ENCODE data around the gene ANGEL2. TPM values are rescaled to one million over a fixed set of nuclear protein-coding genes. Genes with fewer than 3 reads are reported as not detected.
"Not testable (repeated sequence)": the region's sequence is repeated elsewhere in the genome, so short reads cannot be mapped to it uniquely, and the experiment has no call there.

Gene ANGEL2
- total and polyA plus RNA-seq, 11 donors = 9.2 to 26.6 (median 14.5) TPM

DNA sequence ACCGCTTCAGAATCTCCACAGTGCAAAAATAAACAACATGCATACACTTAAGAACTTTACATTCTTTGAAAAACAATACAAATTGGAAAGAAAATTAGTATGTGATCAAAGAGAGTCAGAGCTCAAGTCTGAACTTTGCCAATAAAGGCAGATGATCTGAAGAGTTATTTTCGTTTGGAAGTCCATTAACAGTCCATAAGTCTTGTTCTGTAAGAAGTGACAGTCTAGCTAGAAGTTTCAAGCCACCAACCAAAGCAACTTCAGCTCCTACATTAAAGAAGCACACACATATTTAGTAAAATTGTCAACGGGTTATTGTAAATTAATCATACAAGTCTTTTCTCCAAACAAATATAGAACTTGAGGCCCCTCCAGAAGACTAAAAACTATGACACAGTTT, 20.7 kb downstream of the ANGEL2 start:
- WGBS, 4 donors = 89 to 94% (median 93%) methylated on average over 3 of the region's 3 CpGs
- intact Hi-C loops (cut with DNase I) = loop anchor here in 9 of 10 donors (2.0 to 10.0 kb wide), 7 partner anchors 178 to 530 kb away; no protein-coding TSS in a partner anchor
- no peaks in the 10 kb centered on the region for H3K27me3 ChIP-seq

DNA sequence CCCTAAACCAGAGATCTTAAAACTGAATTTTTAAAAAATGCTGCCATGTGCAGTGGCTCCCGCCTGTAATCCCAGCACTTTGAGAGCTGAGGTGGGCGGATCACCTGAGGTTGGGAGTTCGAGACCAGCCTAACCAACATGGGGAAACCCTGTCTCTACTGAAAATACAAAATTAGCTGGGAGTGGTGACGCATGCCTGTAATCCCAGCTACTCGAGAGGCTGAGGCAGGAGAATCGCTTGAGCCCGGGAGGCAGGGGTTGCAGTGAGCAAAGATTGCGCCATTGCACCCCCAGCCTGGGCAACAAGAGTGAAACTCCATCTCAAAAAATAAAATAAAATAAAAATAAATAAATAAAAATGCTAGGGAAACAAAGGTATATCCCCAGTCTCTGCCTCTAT, 21.7 kb downstream of the ANGEL2 start:
- peaks cover 0 to 97% (median 71%) of the 10 kb centered on the region in 9 donors for H3K36me3 ChIP-seq
- H3K27ac ChIP-seq, ATAC-seq, H3K4me3 ChIP-seq, H3K9me3 ChIP-seq, DNase-seq, H3K27me3 ChIP-seq, H3K4me1 ChIP-seq: not testable (repeated sequence)
- WGBS, 4 donors = 93 to 98% (median 96%) methylated on average over 8 of the region's 8 CpGs
- intact Hi-C loops (cut with DNase I) = loop anchor here in 7 of 10 donors (2.0 to 10.0 kb wide), 6 partner anchors 179 to 529 kb away; no protein-coding TSS in a partner anchor

More for the DNA sequence above, 20.7 kb downstream of the ANGEL2 start:
- peaks cover 0 to 97% (median 74%) of the 10 kb centered on the region in 9 donors for H3K36me3 ChIP-seq
- ATAC-seq = no peak
- peaks cover 0 to 6% (median 0%) of the 10 kb centered on the region in 12 donors for H3K4me1 ChIP-seq
- no peak overlapping the region for H3K4me3 ChIP-seq
- H3K27ac ChIP-seq = no peak overlapping the region
- DNase-seq = no peak
- no peaks in the 10 kb centered on the region for H3K9me3 ChIP-seq
- no peak for TF ChIP-seq POLR2A (IDR thresholded peaks at IDR 0.05)
- TF ChIP-seq, protein P1, sequence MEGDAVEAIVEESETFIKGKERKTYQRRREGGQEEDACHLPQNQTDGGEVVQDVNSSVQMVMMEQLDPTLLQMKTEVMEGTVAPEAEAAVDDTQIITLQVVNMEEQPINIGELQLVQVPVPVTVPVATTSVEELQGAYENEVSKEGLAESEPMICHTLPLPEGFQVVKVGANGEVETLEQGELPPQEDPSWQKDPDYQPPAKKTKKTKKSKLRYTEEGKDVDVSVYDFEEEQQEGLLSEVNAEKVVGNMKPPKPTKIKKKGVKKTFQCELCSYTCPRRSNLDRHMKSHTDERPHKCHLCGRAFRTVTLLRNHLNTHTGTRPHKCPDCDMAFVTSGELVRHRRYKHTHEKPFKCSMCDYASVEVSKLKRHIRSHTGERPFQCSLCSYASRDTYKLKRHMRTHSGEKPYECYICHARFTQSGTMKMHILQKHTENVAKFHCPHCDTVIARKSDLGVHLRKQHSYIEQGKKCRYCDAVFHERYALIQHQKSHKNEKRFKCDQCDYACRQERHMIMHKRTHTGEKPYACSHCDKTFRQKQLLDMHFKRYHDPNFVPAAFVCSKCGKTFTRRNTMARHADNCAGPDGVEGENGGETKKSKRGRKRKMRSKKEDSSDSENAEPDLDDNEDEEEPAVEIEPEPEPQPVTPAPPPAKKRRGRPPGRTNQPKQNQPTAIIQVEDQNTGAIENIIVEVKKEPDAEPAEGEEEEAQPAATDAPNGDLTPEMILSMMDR (IDR thresholded peaks at IDR 0.05) = no peak

DNA sequence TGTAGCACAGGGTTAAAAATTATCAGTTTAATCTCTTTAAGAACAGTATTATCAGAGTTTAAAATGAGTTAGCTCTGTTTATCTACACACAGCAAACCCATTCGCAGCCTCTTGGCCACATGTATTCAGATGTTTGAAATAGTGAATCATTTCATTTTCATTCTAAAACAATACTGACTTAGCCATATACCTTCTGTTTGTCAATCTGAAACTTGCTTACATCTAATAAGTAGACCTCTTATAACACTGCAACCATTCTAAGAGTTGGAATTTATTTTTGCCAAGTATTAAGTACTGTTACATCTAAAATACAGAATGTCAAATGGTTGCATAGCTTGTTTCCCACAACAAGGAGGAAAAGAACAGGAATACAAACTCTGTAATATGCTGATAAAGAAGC, 25.4 kb downstream of the ANGEL2 start:
- no peak overlapping the region for H3K27ac ChIP-seq
- H3K9me3 ChIP-seq = no peaks in the 10 kb centered on the region
- intact Hi-C loops (cut with DNase I) = loop anchor here in 6 of 10 donors (5.0 to 10.0 kb wide), 5 partner anchors 175 to 525 kb away; no protein-coding TSS in a partner anchor
- no peak for DNase-seq
- peaks cover 0 to 66% (median 38%) of the 10 kb centered on the region in 9 donors for H3K36me3 ChIP-seq
- no peak overlapping the region for H3K4me3 ChIP-seq
- ATAC-seq = no peak
- TF ChIP-seq, protein P1 (IDR thresholded peaks at IDR 0.05) = no peak
- TF ChIP-seq POLR2A (IDR thresholded peaks at IDR 0.05) = no peak
- no peaks in the 10 kb centered on the region for H3K27me3 ChIP-seq
- H3K4me1 ChIP-seq = peaks cover 0 to 6% (median 0%) of the 10 kb centered on the region in 12 donors
- 41 to 54% (median 45%) methylated on average over 1 of the region's 1 CpG for WGBS, 4 donors

DNA sequence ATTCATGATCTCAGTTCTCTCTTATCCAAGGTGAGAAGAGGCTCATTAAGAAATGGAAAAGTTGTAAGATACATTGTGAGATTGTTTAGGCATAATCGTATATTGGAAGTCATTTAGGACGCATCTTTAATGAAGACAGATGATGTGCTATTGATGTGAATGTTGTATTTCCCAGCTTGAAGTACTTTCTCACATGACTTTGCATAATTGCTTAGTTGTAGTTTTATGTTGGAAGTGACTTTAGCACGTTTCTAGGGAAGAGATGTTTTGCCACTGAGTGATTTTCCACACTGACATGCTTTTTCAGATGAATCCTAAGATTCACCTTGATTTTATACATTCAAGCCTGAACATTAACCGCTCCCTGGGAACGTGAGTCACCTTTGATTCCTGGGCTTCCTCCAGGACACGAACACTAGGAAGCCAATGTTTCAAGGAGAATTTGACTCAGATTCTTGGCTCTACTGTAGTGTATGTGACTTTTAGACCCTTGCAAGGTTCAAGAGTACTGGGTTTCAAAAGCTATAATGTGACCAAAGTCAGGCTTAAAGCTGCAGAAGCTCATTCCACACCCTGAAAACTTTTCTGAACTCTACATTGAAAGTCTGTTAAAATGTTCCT, 27.9 kb downstream of the ANGEL2 start:
- no peak for DNase-seq
- no peak for TF ChIP-seq POLR2A (IDR thresholded peaks at IDR 0.05)
- TF ChIP-seq, protein P1 (IDR thresholded peaks at IDR 0.05) = no peak
- no peak for ATAC-seq
- H3K27ac ChIP-seq = no peak overlapping the region
- no peaks in the 10 kb centered on the region for H3K27me3 ChIP-seq
- 75 to 84% (median 78%) methylated on average over 6 of the region's 6 CpGs for WGBS, 4 donors
- H3K36me3 ChIP-seq = peaks cover 0 to 41% (median 16%) of the 10 kb centered on the region in 9 donors
- intact Hi-C loops (cut with DNase I) = no loop called here
- no peaks in the 10 kb centered on the region for H3K9me3 ChIP-seq
- peaks cover 0 to 6% (median 0%) of the 10 kb centered on the region in 12 donors for H3K4me1 ChIP-seq
- H3K4me3 ChIP-seq = no peak overlapping the region

Measured in heart left ventricle (tissue), 16 donors.